IPS-18a (cell line): Measurements from ENCODE around the gene EFTUD2.
"Not testable (repeated sequence)": the region's sequence is repeated elsewhere in the genome, so short reads cannot be mapped to it uniquely, and the experiment has no call there.

Experiments used
- H3K27ac ChIP-seq: one replicate; pipeline ENCODE4 v1.5.1; 2013; ENCODE audit warnings: low read length
- H3K27me3 ChIP-seq: one replicate; pipeline ENCODE4 v1.6.1; 2013; ENCODE audit warnings: mild to moderate bottlenecking, low read length; ENCODE audit not compliant: control insufficient read depth, insufficient read depth
- H3K36me3 ChIP-seq: one replicate; pipeline ENCODE4 v1.6.1; 2013; ENCODE audit warnings: low read depth, low read length; ENCODE audit not compliant: control insufficient read depth
- H3K4me1 ChIP-seq: one replicate; pipeline ENCODE4 v1.6.1; 2013; ENCODE audit warnings: low read depth, low read length; ENCODE audit not compliant: control insufficient read depth
- H3K4me3 ChIP-seq: one replicate; pipeline ENCODE4 v1.5.1; 2013; ENCODE audit warnings: low read length
- H3K9ac ChIP-seq: one replicate; pipeline ENCODE4 v1.6.1; 2013; ENCODE audit warnings: mild to moderate bottlenecking, low read length, moderate library complexity
- H3K9me3 ChIP-seq: one replicate; pipeline ENCODE4 v1.6.1; 2013; ENCODE audit warnings: low read depth, low read length; ENCODE audit not compliant: control insufficient read depth

The EFTUD2 gene

DNA sequence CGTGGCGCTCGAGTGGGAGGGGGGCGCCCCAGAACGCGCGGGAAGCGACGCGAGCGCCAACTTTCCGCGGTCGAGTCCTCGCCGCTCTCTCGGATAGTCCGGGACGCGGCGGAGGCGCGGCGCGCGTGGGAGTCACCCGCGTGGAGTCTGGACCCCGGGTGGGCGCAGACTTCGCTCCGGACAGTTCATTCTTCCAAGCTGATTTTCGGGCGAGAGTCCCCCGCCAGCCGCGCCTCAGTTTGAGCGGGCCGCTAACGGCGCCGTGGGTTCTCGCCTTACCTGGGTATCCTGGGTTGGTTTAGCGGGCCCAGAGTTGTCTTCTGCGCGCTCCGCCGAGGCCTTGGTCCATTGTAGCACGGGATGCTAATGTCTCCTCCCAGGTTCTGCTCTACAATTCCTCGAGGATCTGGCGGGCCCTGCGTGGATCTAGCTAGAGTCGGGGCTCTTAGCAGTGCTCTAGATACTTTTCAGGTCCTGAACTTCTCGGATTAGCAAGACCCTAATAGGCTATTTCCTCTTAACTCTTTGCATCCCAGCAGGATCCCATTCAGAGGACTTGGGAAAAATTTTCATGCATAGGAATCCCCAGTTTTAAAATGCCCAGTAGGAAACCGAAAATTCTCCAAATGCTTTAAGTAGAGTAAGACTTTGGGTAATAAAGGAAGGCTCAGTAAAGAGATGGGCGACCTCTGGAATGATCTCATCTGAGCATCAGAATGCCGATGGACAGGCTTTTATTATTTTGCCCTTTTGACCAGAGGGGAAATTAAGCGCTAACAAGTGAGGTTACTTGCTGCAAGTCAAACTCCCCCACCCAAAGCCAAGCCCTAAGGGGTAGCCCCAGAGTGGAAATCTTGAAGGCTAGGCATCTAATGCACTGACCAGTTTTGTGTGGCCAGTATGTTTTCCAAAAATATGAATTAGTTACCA is 68.6 kb downstream of the EFTUD2 start:
- H3K9me3 ChIP-seq = no peaks in the 10 kb centered on the region
- peak overlapping the region; percentile 73 for H3K4me3 ChIP-seq
- H3K4me1 ChIP-seq = peaks cover 21% of the 10 kb centered on the region
- H3K36me3 ChIP-seq = no peaks in the 10 kb centered on the region
- peak overlapping the region; percentile 95 for H3K9ac ChIP-seq
- no peaks in the 10 kb centered on the region for H3K27me3 ChIP-seq
- no peak overlapping the region for H3K27ac ChIP-seq

DNA sequence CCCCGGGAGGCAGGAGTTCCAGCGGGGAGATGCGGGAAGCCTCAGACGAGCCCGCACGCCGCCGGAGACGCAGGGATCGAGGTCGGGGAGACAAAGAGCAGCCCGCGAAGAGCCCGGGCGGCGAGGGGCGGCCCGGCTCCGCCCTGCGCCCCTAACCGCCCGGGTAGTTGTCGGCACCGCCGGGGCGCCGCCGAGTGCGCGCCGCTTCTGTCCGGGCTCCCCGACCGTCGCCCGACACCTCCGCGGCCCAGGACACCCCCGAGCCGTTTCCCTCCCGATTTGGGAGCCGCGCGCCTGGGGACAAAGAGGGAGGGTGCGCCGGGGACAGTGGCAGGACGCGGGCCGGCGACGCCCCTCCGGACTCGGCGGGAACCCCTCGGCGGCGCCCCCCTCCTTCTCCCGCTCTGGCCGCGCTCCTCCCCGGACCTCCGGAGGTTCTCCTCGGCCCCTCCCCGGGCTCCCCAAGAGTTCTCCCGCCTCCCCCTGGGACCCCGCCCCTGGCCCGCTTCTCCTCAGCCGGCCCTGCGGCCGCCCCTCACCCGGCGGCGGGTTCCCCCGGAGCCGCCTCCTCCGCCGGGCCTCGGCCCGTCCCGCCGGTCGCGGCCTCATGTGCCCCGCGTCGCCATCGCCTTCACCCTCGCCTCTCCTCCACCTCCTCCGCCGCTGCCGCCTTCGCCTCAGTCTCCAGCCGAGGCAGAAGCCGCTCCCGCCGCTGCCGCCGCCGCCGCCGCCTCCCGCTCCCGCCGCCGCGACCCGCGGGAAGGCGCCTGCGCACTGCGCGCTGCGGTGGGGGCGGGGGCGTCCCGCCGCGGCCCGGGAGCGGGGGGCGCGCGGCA is 69.5 kb downstream of the EFTUD2 start, which contains the start of gene GJC1:
GJC1 (minus strand) TSS at position 765 of the 836 bp plus-strand sequence. CDS start 24,470 bp downstream, outside the sequence.
- Histone ChIP-seq H3K4me3 (peak within 1 kb of the TSS; percentile 73), H3K36me3 (no peaks in the 10 kb centered on the region), H3K27me3 (no peaks in the 10 kb centered on the region), H3K4me1 (peaks cover 21% of the 10 kb centered on the region), H3K9ac (peak within 1 kb of the TSS; percentile 95), H3K27ac (peak within 1 kb of the TSS; percentile 79), H3K9me3 (no peaks in the 10 kb centered on the region)

DNA sequence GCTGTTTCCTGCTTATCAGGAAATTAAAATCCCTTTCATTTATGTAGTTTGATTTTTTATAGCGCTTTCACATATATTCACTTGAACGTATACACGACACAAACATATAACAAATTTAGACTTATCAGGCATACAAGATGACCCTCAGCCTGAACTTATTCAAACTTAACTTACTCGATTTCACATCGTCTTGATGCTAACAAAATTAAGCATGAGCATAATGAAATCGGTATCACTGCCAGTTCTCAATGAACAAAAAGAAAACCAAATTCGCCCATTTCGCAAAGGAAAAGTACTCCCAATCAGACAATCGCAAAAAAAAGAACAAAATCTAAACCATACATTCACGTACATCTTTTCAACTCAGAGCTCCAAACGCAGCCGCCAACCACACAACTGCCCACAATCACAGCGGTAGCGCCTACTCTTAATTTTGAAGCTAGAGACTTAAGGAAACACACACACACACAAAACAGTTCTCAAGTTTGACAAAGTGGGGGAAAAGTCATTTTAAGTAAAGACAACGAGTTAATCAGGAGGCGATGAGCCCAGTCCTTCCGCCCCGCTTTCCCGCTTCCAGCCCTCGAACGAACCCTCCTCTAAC is 70.2 kb downstream of the EFTUD2 start:
- peaks cover 21% of the 10 kb centered on the region for H3K4me1 ChIP-seq
- peak overlapping the region; percentile 79 for H3K27ac ChIP-seq
- no peaks in the 10 kb centered on the region for H3K36me3 ChIP-seq
- H3K9ac ChIP-seq = peak overlapping the region; percentile 95
- H3K9me3 ChIP-seq = no peaks in the 10 kb centered on the region
- H3K4me3 ChIP-seq = peak overlapping the region; percentile 73
- no peaks in the 10 kb centered on the region for H3K27me3 ChIP-seq

DNA sequence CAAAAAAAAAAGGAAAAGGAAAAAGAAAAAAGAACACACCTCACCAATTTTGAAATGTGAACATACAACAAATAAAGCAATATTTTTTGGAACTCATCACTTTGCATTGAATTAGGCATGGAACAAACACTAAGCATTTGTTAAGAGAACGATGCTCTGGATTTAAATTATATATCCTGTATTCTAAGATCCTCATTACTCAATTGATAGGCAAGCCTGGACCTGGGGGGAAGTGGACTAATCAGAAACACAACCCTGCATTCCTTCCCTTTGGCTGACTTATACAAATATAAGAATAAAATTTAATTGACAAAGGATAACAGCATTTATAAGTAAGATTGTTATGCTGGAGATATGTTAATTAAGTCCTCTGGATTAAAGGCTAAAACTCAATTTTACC is 71.4 kb downstream of the EFTUD2 start:
- no peaks in the 10 kb centered on the region for H3K9me3 ChIP-seq
- H3K27me3 ChIP-seq = no peaks in the 10 kb centered on the region
- peak overlapping the region; percentile 95 for H3K9ac ChIP-seq
- H3K4me3 ChIP-seq = peak overlapping the region; percentile 73
- peaks cover 21% of the 10 kb centered on the region for H3K4me1 ChIP-seq
- H3K27ac ChIP-seq = no peak overlapping the region
- no peaks in the 10 kb centered on the region for H3K36me3 ChIP-seq

- Histone ChIP-seq H3K4me3 (no peak overlapping the region), H3K9me3 (no peaks in the 10 kb centered on the region), H3K27me3 (no peaks in the 10 kb centered on the region), H3K4me1 (peaks cover 13% of the 10 kb centered on the region), H3K27ac (no peak overlapping the region), H3K36me3 (no peaks in the 10 kb centered on the region), H3K9ac (no peak overlapping the region)
Observed at GRCh38 chr17:44826123-44826790, 73.0 kb downstream of the EFTUD2 start.

GRCh38 chr17:44825236-44825635 is 74.0 kb downstream of the EFTUD2 start:
- H3K27ac ChIP-seq, H3K9ac ChIP-seq, H3K4me1 ChIP-seq, H3K27me3 ChIP-seq, H3K9me3 ChIP-seq, H3K4me3 ChIP-seq, H3K36me3 ChIP-seq: not testable (repeated sequence)

GRCh38 chr17:44820631-44821212 is 78.5 kb downstream of the EFTUD2 start:
- H3K9ac ChIP-seq = no peak overlapping the region
- no peak overlapping the region for H3K27ac ChIP-seq
- no peaks in the 10 kb centered on the region for H3K4me1 ChIP-seq
- H3K9me3 ChIP-seq = no peaks in the 10 kb centered on the region
- no peaks in the 10 kb centered on the region for H3K27me3 ChIP-seq
- H3K36me3 ChIP-seq = no peaks in the 10 kb centered on the region
- H3K4me3 ChIP-seq = no peak overlapping the region

DNA sequence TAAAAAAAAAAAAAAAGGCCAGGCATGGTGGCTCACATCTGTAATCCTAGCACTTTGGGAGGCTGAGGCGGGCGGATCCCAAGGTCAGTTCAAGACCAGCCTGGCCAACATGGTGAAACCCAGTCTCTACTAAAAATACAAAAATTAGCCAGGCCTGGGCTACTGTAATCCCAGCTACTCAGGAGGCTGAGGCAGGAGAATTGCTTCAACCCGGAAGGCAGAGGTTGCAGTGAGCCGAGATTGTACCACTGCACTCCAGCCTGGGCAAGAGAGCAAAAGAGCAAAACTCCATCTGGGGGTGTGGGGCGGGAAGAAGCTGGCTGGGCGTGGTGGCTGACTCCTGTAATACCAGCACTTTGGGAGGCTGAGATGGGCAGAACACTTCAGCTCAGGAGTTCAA is 80.7 kb downstream of the EFTUD2 start:
- not testable (repeated sequence) for H3K27me3 ChIP-seq, H3K9ac ChIP-seq, H3K27ac ChIP-seq, H3K4me1 ChIP-seq, H3K9me3 ChIP-seq, H3K36me3 ChIP-seq, H3K4me3 ChIP-seq

- Histone ChIP-seq H3K4me1 (no peaks in the 10 kb centered on the region), H3K9ac (no peak overlapping the region), H3K27ac (no peak overlapping the region), H3K4me3 (no peak overlapping the region), H3K27me3 (no peaks in the 10 kb centered on the region), H3K9me3 (no peaks in the 10 kb centered on the region), H3K36me3 (no peaks in the 10 kb centered on the region)
Observed at GRCh38 chr17:44812263-44812662, 87.0 kb downstream of the EFTUD2 start.

GRCh38 chr17:44808656-44809388 is 90.4 kb downstream of the EFTUD2 start:
- not testable (repeated sequence) for H3K9ac ChIP-seq, H3K9me3 ChIP-seq, H3K4me3 ChIP-seq, H3K27me3 ChIP-seq, H3K27ac ChIP-seq, H3K4me1 ChIP-seq
- peaks cover 24% of the 10 kb centered on the region for H3K36me3 ChIP-seq
